ENCODE results near the gene PPARGC1A.

Gene PPARGC1A

DNA sequence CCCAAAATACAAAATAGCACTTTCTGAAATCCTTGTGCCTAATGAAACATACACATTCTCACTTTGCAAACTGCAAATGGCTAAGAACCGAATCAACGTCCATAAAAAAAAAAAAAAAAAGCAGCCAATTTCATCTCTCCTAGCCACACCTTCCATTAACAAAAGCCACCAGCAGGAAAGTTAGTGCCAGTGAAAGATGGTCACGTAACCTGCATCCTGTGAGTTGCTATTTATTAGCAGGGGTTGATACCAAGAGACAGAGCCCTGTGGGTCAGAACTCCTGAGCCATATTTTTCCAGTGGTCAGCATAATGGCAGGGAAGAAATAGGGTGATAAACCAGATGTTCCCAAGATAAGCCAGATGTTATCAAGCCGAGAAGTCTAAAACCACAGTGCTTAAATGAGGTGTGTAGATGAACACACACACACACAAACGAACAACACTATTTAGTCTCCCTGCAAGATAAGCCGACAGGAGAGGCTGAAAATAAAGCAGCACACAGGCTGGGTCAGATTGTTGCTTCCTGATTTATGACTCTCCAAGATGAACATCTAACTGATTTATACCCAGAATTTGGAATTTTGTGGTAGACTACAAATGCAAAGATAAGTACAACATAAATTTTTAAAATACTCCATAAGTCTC lies 11.5 kb downstream of the PPARGC1A start:
- no peak for DNase-seq

DNA sequence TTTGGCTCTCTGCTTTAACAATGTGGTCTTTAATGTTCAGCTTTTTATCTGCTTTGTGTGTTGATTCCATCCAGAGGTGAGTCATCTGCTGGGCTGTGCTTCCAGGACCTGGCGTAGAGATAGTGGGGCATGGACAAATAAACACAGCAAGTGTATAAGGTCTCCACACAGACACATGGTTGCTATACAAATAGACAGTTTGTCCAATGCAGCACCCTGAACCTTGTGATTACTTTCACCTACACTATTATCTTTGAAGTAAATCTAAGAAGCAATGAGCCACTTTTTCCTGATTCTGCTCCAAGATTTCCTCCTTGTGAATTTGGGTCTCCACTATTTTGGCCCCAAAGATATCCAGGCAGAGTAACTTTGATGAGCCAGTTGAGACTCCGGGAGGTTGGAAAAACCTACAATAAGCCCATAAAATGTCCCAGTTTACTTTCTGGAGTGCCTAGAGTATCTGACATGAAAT lies 12.1 kb downstream of the PPARGC1A start:
- no peak for DNase-seq

DNA sequence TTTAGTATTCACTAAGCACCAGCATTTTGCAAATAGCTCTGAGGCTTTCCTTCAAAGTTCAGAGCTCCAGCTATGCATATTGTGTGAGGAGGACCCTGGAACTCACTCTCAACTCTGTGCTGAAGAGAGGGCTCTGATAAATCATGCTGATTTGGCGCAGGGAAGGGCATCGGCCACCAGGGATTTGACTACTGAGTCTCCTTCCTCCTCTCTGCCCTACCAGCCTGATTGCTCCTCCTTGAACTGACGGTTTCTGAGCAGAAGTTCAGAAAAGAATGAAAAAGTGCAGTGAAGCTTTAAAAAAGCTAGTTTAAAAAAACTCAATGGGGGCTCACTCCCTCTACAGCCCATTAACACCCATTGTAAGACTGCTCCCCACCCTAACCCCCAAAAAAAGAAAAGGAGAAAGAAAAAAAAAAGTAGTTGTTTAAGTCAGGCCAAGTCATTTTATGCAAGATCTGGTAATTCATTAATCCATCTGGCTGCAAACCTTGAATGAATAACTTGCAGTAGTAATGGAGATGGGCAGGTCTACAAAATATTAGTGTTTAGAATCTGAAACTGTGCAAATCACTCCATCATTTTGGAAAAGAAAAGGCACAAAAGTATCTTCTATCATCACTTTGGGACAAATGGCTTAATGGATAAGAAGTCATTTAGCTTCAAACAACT lies 13.3 kb downstream of the PPARGC1A start:
- no peak for DNase-seq

DNA sequence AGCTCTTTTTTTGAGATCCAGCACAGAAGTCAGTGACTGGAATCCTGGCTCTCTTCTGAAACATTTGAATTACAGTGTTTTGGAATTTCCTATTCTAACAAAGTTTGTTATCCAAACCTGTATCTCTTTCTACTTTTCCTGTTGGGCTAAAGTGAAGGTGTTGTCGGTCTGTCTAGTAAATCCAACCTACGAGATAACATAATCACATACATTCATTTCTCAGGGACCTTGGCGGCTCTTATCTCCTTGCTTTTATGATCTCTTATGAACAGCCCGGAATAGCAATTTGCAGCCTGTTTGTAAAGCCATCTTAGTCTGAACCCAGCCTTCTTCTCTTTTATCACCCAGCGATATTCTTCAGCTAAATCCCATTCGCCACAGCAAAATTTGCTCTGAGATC lies 14.5 kb downstream of the PPARGC1A start:
- no peak for DNase-seq

DNA sequence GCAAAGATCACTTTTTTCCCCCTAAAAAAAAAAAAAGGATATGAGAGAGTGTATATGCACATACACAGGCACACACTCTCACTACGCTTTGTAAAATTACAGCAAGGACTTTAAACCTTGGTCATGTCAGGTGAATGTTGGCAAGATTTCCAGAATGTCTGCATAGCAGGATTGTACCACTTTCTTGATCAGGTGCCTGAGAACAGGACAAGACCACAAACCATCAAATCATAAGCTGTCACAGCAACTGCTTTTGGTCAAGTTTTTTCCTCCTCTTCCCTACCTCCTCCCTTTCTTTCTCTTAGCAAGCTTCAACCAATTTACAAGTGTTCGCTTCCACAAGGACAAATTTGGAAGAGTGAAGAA lies 15.3 kb downstream of the PPARGC1A start:
- no peak for DNase-seq

DNA sequence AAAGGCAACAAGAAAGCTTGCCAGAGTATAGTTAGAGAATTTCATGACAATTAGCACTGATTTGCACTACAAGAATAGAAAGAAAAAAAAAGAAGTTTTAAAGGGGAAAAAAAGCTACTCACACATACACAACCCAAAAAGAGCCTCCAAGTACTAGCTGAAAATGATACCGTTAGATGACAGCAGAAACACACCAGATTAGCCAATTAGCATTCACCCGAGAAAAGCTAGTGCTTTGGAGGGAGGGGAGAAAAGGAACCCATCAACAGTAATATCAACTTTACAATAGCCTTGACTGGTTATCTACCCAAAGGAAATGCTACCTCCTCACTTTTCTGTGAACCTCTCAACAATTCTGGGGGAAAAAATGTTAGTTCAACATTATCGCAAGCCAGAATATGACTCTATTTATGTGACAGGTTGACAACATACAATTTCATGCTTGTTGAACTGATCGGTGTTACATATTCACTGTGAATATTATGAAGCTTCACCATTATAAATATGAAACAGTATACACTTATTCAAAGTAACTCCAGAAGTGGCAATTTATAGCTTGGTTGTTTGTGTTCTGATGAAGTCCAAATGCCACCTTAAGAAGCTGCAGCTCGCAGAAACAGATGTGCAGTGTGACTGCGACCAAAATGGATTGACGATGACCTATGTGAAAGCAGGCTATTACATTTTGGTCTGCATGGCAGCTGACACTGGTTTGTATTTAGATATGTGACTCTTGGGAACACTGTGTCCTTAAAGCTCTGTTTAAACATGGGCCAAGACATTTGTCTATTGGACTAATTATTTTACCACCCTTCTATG lies 15.9 kb downstream of the PPARGC1A start:
- DNase-seq = no peak

DNA sequence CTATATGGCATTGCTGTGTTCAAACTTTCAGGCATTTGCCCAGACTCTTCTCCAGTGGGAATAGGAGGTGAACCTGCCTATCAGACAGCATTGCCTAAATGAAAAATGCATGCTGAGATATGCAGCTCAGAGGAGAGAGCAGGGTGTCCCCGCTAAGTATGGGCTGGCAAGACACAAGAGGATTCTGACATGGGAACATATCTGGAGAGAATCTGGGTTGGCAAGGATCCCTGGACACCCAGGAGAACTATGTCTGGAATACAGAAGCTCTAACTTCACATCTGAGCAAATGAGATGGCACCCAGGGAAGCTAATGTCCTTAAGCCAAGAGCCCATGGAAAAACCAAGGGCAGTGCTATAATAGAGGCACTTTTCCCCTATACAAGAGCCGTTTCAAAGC lies 18.4 kb downstream of the PPARGC1A start:
- DNase-seq = no peak

DNA sequence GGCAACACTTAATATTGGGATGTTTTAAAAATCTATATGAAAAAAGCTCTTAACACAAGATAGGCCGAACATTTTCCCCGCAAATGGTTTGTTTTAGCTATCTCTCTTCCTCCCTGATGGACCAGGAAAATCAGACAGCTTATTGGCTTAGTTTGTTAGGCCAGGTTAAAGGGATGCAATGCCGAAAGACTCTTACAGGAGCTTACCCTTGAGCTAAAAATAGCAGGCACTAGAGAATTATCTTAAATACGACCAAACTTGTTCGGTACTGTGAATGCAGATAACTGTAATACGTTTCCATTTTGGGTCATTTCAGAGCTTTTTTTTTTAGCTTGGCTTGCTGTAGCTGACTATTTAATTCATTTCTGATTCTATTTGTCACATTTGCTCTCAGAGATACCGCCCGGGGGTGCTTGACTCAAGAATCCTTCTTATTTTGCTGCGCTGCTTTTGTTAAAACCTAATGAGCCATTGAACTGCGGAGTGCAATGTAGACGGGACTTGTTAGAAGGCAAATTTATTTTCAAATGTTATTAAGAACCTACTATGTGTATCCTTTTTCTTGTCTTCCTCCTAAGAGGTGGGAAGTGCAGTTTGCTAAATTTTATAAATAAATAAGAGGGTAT lies 23.3 kb downstream of the PPARGC1A start:
- DNase-seq = no peak

DNA sequence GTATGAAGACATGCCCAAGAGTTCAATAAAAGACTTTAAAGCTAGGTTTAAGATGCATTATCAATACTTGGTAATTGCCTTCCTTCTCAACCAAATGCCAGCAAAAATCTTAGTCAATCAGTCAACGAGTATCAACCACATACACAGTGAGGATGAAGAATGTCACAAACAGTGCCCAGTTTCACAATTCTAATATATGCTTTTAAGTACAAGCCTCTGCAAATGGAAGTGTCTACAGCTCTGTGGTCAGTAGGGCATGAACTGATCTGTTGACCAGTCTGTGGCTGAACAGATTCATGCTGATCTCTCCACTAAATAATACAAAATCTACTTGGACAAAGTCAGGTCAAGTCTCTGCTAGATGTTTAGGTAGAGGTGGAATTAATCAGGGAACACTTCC lies 27.9 kb downstream of the PPARGC1A start:
- no peak for DNase-seq

DNA sequence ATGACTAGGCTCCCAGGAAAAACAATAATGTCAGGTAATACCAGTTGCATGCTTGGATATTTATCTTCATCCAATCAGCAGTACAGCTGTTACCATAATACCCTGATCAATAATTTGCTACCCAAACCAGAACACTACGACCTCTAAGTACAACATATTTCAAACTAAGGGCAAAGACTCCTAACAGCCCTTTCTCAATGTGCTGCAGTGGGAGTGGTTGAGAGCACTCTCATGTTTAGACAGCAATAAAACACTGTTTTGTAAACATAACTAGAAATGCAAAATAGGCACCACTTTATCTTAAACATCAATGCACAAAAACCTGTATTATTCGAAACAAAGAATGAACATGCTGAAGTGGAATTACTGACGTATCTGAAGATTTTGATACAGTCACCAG lies 28.9 kb downstream of the PPARGC1A start:
- no peak for DNase-seq

DNA sequence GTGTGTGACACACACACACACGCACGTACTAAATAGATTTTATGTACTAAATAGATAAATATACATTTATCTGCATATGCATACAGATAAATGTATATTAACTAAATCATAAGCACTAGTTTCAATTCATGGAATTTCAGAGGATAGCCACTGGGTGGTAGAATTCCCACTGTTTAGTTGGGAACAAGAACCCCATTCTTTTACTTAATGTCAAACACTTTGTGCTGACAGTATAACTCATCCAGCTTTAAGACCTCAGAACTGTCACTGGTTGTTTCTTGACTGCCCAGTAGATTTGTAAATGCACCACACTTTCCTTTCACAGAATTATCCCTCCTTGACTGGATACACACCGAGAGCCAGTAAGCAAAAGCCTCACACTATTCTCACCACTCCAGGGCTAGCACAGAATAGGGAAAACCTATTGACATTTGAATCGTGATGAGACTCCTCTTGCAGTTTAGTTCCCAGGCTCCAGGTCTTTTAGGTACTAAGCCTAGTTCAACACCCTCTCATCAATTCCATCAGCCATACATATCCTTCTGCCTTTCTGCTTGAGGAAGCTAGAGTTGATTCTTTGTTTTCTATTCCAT lies 32.4 kb downstream of the PPARGC1A start:
- no peak for DNase-seq

DNA sequence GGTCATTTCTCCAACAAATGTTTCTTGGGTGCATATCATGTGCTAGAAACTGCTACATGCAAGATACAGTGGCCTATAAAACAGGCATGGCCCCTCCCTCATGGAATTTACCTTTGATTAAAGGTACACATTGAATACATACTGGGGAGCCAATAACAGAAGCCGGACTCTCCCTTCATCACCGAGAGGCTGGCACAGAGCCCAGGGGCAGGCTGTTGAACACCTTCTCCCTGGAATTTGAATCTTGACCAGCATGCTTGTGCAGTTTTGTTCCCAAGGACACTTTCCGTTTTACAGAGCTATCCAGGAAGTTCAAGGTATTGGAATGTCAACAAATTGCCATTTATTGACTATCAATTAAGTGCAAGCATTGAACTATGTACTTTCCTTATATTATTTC lies 33.2 kb downstream of the PPARGC1A start:
- DNase-seq = no peak

DNA sequence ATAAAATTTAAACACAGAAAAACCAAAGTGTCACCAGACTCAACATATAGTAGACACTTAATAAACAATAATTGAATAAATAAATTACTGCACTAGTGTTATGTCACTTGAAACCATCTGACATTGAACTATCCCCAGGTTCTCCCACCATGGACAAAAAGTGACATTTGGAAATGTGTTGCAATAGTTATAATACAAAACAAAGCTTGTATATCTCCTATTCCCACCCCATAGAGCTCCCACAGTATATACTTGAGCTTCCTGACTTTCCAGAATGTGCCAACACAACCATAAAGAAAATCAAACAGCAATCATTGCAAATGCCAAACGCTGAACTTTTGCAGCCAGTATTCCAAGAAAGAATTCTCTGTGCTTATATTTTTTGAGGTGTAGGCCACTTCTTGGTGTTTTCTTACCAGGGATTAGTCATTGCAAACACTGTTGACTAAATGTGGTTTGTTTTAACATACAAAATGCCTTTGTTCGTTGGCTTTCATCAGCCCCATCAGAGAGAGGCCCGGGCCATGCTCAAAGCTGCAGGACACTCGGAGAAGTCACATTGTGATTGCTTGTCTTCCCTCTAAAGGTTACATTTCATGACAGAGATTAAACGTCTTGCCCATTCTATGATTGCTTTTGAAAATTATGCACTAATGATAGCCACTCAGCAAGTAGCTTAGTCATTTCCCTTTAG lies 33.8 kb downstream of the PPARGC1A start:
- DNase-seq = no peak

DNA sequence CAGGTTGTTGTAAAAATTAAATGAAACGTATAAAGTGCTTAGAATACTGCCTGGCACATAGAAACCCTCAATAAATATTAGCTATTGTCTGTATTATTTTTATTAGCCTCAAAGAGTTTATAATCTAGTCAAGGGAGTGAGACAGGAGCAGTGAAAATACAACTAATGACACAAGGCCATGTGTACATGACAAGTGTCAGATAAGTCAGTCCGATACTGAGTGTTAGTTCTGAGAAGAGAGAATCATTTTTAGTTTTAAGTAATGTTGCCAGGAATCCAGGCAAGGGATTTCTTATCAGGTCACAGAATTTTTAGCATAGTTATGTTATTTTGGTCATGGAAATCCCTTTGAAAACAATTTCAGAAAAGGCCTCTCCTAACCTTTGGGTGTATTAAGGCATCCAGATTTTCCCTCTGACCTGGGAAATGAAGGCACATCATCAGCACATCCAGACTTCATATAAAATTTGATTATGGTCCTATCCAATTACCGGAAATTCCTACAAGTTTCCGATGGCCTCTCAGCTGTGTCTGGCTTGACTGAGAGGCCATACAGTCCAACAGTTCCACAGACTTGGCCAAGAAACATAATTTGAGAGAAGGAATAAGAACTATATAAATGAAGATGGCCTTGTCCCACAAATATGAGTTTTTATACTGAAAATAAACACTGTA lies 35.7 kb downstream of the PPARGC1A start:
- no peak for DNase-seq

DNA sequence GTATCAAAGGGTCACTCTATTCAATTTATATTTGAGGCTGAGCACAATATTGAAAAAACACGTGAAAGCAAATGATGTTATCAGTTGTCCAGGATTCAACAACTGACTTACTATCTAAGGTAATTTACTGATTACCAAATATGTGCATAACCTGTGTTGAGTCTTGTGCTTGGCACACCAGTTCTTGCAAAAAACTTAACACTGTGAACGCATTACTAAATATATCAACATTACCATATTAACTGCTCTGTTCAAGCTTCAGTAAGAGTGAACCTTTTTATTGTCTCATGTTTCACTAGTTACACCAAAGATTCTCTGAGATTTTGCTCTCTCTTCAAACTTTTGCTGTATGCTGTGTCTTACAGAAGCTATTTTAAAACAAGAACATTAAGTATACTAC lies 38.4 kb downstream of the PPARGC1A start:
- DNase-seq = no peak

DNA sequence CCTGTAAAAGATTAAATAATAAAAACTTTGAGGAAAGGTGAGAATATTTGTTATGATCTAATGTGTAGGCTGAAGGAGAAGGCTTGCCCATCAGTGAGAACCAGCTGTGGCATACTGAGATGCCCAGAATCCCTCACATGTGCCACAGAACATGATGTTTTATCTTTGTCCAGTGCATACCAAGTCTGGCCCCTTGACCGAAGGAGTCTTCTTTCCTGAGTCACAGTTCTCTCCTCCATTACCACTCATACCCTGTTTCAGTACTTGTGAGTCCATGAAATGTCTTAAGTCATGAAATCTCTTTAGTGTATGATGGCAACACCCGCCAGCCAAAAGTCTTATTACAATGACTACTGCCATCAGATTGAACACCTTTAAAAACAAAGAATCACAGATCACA lies 42.7 kb downstream of the PPARGC1A start:
- no peak for DNase-seq

DNA sequence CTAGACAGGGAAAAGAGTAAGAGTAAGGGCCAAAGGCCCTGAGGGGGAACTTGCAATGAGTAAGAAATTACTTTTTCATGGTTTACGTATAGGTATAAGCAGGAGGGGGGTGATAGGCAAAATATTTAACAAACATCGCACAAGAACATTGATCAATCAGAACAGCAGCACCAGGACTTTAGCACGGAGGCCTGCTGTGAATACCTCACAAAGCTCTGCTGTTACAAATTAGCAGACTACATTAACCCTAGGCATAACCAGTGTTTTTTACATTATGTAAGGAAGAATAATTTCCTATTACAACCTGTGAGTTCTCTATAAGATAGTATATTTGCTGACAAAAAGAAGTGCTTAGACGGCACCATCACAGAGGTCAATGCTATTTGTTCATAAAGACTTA lies 44.9 kb downstream of the PPARGC1A start:
- no peak for DNase-seq

DNA sequence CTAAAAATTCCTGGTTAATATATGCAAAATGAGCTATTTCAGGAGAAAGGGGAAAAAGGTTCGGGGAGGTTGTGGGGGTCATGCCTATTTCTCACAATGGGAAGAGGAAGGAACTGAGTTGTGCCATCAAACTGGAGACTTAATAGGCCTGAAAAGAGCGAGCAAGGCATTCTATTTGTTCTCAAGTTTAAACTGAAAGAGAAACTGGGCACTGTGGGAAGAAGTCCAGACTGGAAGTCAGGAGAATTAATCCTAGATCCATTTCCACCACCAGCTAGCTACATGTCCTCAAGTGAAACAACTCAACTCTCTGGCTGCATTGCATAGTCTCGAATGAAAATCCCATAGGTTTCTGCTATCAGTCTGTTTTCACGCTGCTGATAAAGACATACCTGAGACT lies 50.6 kb downstream of the PPARGC1A start:
- no peak for DNase-seq

DNA sequence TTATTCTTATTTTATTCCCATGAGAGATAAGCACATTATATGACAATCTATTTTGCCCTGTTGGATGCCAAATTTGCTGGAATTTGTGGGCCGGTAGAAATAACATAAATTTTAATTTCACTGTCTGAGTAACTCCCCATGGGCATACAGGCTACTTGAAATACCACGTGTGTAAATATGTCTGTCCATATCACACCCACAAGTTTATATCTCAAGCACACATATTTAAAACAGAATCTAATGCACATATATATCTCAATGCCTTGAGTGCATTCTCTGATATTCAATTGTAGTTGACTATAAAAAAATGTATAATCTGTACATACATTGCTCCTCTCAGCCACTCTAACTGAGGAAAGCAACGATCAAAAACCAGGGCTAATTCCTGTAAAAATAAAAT lies 51.2 kb downstream of the PPARGC1A start:
- no peak for DNase-seq

DNA sequence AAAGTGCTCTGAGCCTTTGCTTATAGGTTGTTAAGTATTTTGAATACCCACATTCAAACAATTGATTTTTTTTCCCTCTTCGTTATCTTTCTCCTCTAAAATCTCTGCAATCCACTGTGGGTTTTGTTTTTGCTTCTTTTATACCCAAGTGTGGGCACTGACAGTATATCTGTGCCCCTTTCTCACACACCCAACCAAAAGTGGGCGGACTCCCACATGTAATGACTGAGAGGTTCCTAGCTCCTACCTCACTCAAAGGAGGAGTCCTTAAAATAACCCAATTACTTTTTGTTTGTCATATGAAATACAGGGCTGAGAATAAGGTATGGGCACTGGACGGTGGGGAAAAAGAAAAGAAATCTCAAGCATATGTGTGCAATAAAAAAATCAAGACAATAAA lies 51.7 kb downstream of the PPARGC1A start:
- DNase-seq = no peak

DNA sequence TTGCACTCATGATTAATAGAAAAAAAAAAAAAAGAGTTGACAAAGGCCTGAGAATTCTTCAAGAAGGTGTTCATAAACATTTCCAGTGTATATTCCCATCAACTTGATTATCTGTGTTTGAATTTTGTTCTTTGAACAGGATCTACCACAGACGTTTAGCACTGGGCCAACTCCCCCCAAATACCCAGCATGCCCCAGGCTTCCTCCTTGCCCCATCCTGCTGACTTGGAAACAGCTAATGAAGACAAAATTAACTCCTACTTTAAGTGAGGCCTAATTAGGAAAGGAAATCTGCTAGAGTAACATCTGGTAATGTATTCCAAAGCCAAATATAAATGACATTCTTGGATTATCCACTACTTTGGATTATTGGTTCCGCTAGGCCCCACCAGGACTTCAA lies 52.5 kb downstream of the PPARGC1A start:
- DNase-seq = no peak
